H1 (cell line): ENCODE results near the gene TRDMT1. TPM values are rescaled to one million over a fixed set of nuclear protein-coding genes. Genes with fewer than 3 reads are reported as not detected.

Experiments
- CTCF ChIA-PET: fragments of 300-600 bp; sonication (Branson Sonifier 250); formaldehyde crosslinking; loops from one replicate; lab custom pipeline; 2021; ENCODE audit not compliant: partially characterized antibody; lab: Charles Lee
- POLR2A ChIA-PET: fragments of 300-600 bp; sonication (Branson Sonifier 250); formaldehyde crosslinking; loops from one replicate; lab custom pipeline; 2021; ENCODE audit warnings: inconsistent platforms; ENCODE audit not compliant: partially characterized antibody; lab: Charles Lee
- DNase-seq, 2 experiments: peaks; one replicate each; pipeline versions ENCODE4 v3.0.0 to v3.0.0-alpha.2; 2010 to 2022; ENCODE audit warnings: low spot score in 2 of 2, low read depth in 1 of 2, mixed read lengths in 1 of 2
- FAIRE-seq: peaks from 2 replicates; lab custom pipeline; 2011; peaks lifted over from hg19 to GRCh38; lab: Jason Lieb, UNC
- H2AFZ ChIP-seq: 2 replicates; pipeline ENCODE4 v1.8.1; 2012; ENCODE audit warnings: low read length, inconsistent platforms
- H2AK5ac ChIP-seq: 2 replicates; pipeline ENCODE4 v1.6.1; 2013; ENCODE audit warnings: low read depth, low read length
- H2BK120ac ChIP-seq: replicated peaks from 2 replicates; pipeline ENCODE3; 2013; ENCODE audit warnings: low read depth, low read length, inconsistent platforms
- H2BK12ac ChIP-seq: 2 replicates; pipeline ENCODE4 v1.6.1; 2013; ENCODE audit warnings: low read depth, low read length
- H2BK15ac ChIP-seq: 2 replicates; pipeline ENCODE4 v1.6.1; 2013; ENCODE audit warnings: low read length
- H2BK20ac ChIP-seq: 2 replicates; pipeline ENCODE4 v1.6.1; 2013; ENCODE audit warnings: low read length
- H2BK5ac ChIP-seq: 2 replicates; pipeline ENCODE4 v1.6.1; 2013; ENCODE audit warnings: low read depth, low read length
- H3K14ac ChIP-seq: 2 replicates; pipeline ENCODE4 v1.6.1; 2013; ENCODE audit warnings: inconsistent platforms; ENCODE audit not compliant: insufficient read length
- H3K18ac ChIP-seq: 2 replicates; pipeline ENCODE4 v1.6.1; 2013; ENCODE audit warnings: low read length; ENCODE audit errors: extremely low read depth
- H3K23ac ChIP-seq: 2 replicates; pipeline ENCODE4 v1.6.1; 2013; ENCODE audit warnings: inconsistent platforms; ENCODE audit not compliant: insufficient read length
- H3K23me2 ChIP-seq: 2 replicates; pipeline ENCODE4 v1.6.1; 2013; ENCODE audit warnings: low read depth, low read length
- H3K27ac ChIP-seq: 2 replicates; pipeline ENCODE4 v1.6.1; 2011; ENCODE audit warnings: low read depth, low read length, inconsistent platforms
- H3K27me3 ChIP-seq, 4 experiments: replicated peaks in 1 of 4; 1 replicate in 1 of 4; 2 replicates in 3 of 4; pipeline versions ENCODE4 v1.6.1 to v1.8.1; 2011 to 2013; ENCODE audit warnings: low read length in 3 of 4, mild to moderate bottlenecking in 3 of 4, inconsistent platforms in 2 of 4, mixed read lengths in 2 of 4, moderate library complexity in 1 of 4; ENCODE audit not compliant: control insufficient read depth in 3 of 4, insufficient read depth in 3 of 4; ENCODE audit errors: extremely low read depth in 1 of 4
- H3K36me3 ChIP-seq, 4 experiments: 2 replicates each; pipeline versions ENCODE4 v1.6.1 to v1.8.1; 2011 to 2013; ENCODE audit warnings: mild to moderate bottlenecking in 4 of 4, low read length in 3 of 4, moderate library complexity in 2 of 4, control low read depth in 1 of 4, inconsistent platforms in 1 of 4; ENCODE audit not compliant: insufficient read depth in 4 of 4, control insufficient read depth in 2 of 4
- H3K4ac ChIP-seq: replicated peaks from 2 replicates; pipeline ENCODE3; 2013; ENCODE audit warnings: low read length, low read depth, mixed read lengths, inconsistent platforms; ENCODE audit not compliant: insufficient read length
- H3K4me1 ChIP-seq, 4 experiments: replicated peaks in 1 of 4; 1 replicate in 1 of 4; 2 replicates in 3 of 4; pipeline versions ENCODE4 v1.6.1 to v1.8.1; 2011 to 2013; ENCODE audit warnings: low read length in 3 of 4, inconsistent platforms in 2 of 4, mixed read lengths in 1 of 4; ENCODE audit not compliant: insufficient read depth in 4 of 4, control insufficient read depth in 3 of 4
- H3K4me2 ChIP-seq, 2 experiments: 2 replicates each; pipeline versions ENCODE4 v1.6.1 to v1.8.1; 2011 to 2013; ENCODE audit warnings: low read depth in 2 of 2, low read length in 2 of 2, control low read depth in 1 of 2, inconsistent platforms in 1 of 2, mild to moderate bottlenecking in 1 of 2; ENCODE audit not compliant: insufficient read depth in 1 of 2
- H3K4me3 ChIP-seq, 4 experiments: fragments of 200-600, 300-600 bp in 1 of 4; sonication (generic), shearing (Covaris generic), sonication (Bioruptor Twin) in 1 of 4; 2 replicates each; pipeline versions ENCODE4 v1.5.1 to v1.8.1; 2011 to 2016; ENCODE audit warnings: low read length in 4 of 4, low read depth in 3 of 4, control low read depth in 2 of 4, inconsistent platforms in 2 of 4, mild to moderate bottlenecking in 2 of 4, mixed read lengths in 1 of 4, moderate library complexity in 1 of 4; ENCODE audit not compliant: insufficient read depth in 2 of 4; ENCODE audit errors: extremely low read depth in 1 of 4
- H3K56ac ChIP-seq: replicated peaks from 2 replicates; pipeline ENCODE3; 2013; ENCODE audit warnings: low read depth, mild to moderate bottlenecking, mixed read lengths, low read length, inconsistent platforms; ENCODE audit not compliant: insufficient read length
- H3K79me1 ChIP-seq: 2 replicates; pipeline ENCODE4 v1.6.1; 2013; ENCODE audit warnings: low read depth, low read length, control low read depth
- H3K79me2 ChIP-seq, 2 experiments: 2 replicates each; pipeline versions ENCODE4 v1.6.1 to v1.8.1; 2012 to 2013; ENCODE audit warnings: low read length in 2 of 2, mild to moderate bottlenecking in 2 of 2, inconsistent platforms in 1 of 2; ENCODE audit not compliant: insufficient read depth in 2 of 2, control insufficient read depth in 1 of 2
- H3K9ac ChIP-seq, 4 experiments: replicated peaks in 1 of 4; 1 replicate in 1 of 4; 2 replicates in 3 of 4; pipeline versions ENCODE4 v1.6.1 to v1.8.1; 2011 to 2013; ENCODE audit warnings: low read depth in 3 of 4, low read length in 3 of 4, control low read depth in 2 of 4, mild to moderate bottlenecking in 2 of 4, moderate library complexity in 2 of 4, inconsistent platforms in 1 of 4; ENCODE audit errors: extremely low read depth in 1 of 4
- H3K9me3 ChIP-seq, 2 experiments: 2 replicates each; pipeline versions ENCODE4 v1.6.1 to v1.8.1; 2012 to 2013; ENCODE audit warnings: mild to moderate bottlenecking in 2 of 2, moderate library complexity in 2 of 2, control low read depth in 1 of 2, inconsistent platforms in 1 of 2, low read depth in 1 of 2, low read length in 1 of 2, mixed read lengths in 1 of 2; ENCODE audit not compliant: insufficient read depth in 2 of 2
- H4K20me1 ChIP-seq, 2 experiments: replicated peaks in 1 of 2; 2 replicates each; pipeline versions ENCODE3 to v1.8.1; 2011 to 2013; ENCODE audit warnings: inconsistent platforms in 2 of 2, low read length in 2 of 2, mild to moderate bottlenecking in 1 of 2; ENCODE audit not compliant: insufficient read depth in 2 of 2, control insufficient read depth in 1 of 2
- H4K5ac ChIP-seq: 2 replicates; pipeline ENCODE4 v1.6.1; 2013; ENCODE audit warnings: low read length, low read depth, mixed read lengths, inconsistent platforms; ENCODE audit not compliant: insufficient read length
- H4K8ac ChIP-seq: 2 replicates; pipeline ENCODE4 v1.8.0; 2013; ENCODE audit warnings: mild to moderate bottlenecking, moderate library complexity, low read length, inconsistent platforms; ENCODE audit not compliant: insufficient read depth; ENCODE audit errors: extremely low read depth
- H4K91ac ChIP-seq: replicated peaks from 2 replicates; pipeline ENCODE3; 2013; ENCODE audit warnings: low read length, mixed read lengths, inconsistent platforms; ENCODE audit not compliant: insufficient read length
- PHF8 ChIP-seq: fragments of 200-600 bp; sonication (generic); conservative IDR thresholded peaks from 2 replicates; pipeline ENCODE4 v1.7.1; 2012; ENCODE audit warnings: low read depth, mild to moderate bottlenecking, inconsistent platforms, low read length, moderate library complexity
- WGBS, 2 experiments: shearing (Covaris generic) in 1 of 2; methylation state at CpG; one replicate each; pipeline versions ENCODE4 v1.1.6 to v1.1.7; 2013 to 2015; ENCODE audit warnings: low lambda C conversion rate in 2 of 2, mixed read lengths in 2 of 2, inconsistent platforms in 1 of 2, low coverage in 1 of 2, missing lambda C conversion rate in 1 of 2; ENCODE audit not compliant: insufficient replicate concordance in 2 of 2, insufficient coverage in 1 of 2, insufficient read length in 1 of 2; ENCODE audit errors: extremely low coverage in 1 of 2, missing lambda C conversion rate in 1 of 2; 5-methylcytosine and 5-hydroxymethylcytosine counted together
- polyA plus RNA-seq, 7 experiments: library from polyadenylated mRNA; depleted of rRNA in 3 of 7; stranded (reverse) in 5 of 7; unstranded in 2 of 7; fragments of >200 nt in 5 of 7; fragments of 200-250 nt in 2 of 7; gene quantifications; 1 replicate in 5 of 7; 2 replicates in 1 of 7; 4 replicates in 1 of 7; pipeline versions ENCODE4 v1.2.1 to v1.2.3, GENCODE V29; 2011 to 2013; ENCODE audit warnings: missing spikeins in 2 of 7, mixed read lengths in 2 of 7
- total RNA-seq: library from RNA; stranded (reverse); fragmentation: NEBNext Ultra II Directional; extraction: Animal tissue kit (Norgen Biotek cat#: 25700); gene quantifications from 2 replicates; pipeline ENCODE4 v1.2.1, GENCODE V29; 2021

The TRDMT1 gene
- total and polyA plus RNA-seq, 2 of the 8 experiments (the other 6 are each of a cell fraction or from before 2014, with no cell fraction given): 7.4 to 21.4 TPM

- H3K36me3 ChIP-seq: no peaks in the 10 kb centered on the region
- H4K8ac ChIP-seq: no peak overlapping the region
- no peak for TF ChIP-seq PHF8
- H3K14ac ChIP-seq: no peak overlapping the region
- no peak overlapping the region for H3K27ac ChIP-seq
- H3K9me3 ChIP-seq: no peaks in the 10 kb centered on the region
- H3K79me2 ChIP-seq: no peaks in the 10 kb centered on the region
- CTCF ChIA-PET: no interaction called here
- no peaks in the 10 kb centered on the region for H3K27me3 ChIP-seq
- H3K9ac ChIP-seq: no peak overlapping the region
- no peaks in the 10 kb centered on the region for H3K79me1 ChIP-seq
- WGBS, 2 experiments: 87% methylated on average over 2 of the region's 2 CpGs; no CpG with 5 or more reads in 1 of the 2 experiments
- H2BK5ac ChIP-seq: no peak overlapping the region
- no peak overlapping the region for H2AK5ac ChIP-seq
- no peak overlapping the region for H2BK12ac ChIP-seq
- H4K5ac ChIP-seq: no peak overlapping the region
- peaks cover 0 to 5% (median 2%) of the 10 kb centered on the region in 4 experiments; a peak in 3 of 7 replicates for H3K4me1 ChIP-seq
- FAIRE-seq (no peak), DNase-seq (no peak)
- no peak overlapping the region for H3K4ac ChIP-seq
- no peak overlapping the region for H3K4me2 ChIP-seq
- POLR2A ChIA-PET: no interaction called here
- no peaks in the 10 kb centered on the region for H4K20me1 ChIP-seq
- H3K18ac ChIP-seq: no peak overlapping the region
- no peak overlapping the region for H3K23ac ChIP-seq
- no peak overlapping the region for H2AFZ ChIP-seq
- no peak overlapping the region for H4K91ac ChIP-seq
- no peaks in the 10 kb centered on the region for H3K23me2 ChIP-seq
- no peak overlapping the region for H2BK15ac ChIP-seq
- no peak overlapping the region for H3K4me3 ChIP-seq
- no peak overlapping the region for H3K56ac ChIP-seq
- H2BK20ac ChIP-seq: no peak overlapping the region
- no peak overlapping the region for H2BK120ac ChIP-seq
Observed at GRCh38 chr10:17209881-17210280, 8.4 kb upstream of the TRDMT1 start.
